OCI-LY7 (cell line): ENCODE results near the gene MATK. TPM values are rescaled to one million over a fixed set of nuclear protein-coding genes. Genes with fewer than 3 reads are reported as not detected.

Experiments used
- BruUV-seq: library from RNA; stranded (reverse); fragments of 400-500 nt; replicated peaks from 2 replicates; lab custom pipeline; 2021; lab: Mats Ljungman, UMichigan
- CTCF ChIA-PET: fragments of 300-600 bp; sonication (Branson Sonifier 250); formaldehyde crosslinking; loops from one replicate; lab custom pipeline; 2022; ENCODE audit warnings: antibody characterized with exemption; ENCODE audit not compliant: unreplicated experiment; lab: Charles Lee
- POLR2A ChIA-PET: fragments of 300-600 bp; sonication (Branson Sonifier 250); formaldehyde crosslinking; loops from one replicate; lab custom pipeline; 2022; ENCODE audit warnings: antibody characterized with exemption; lab: Charles Lee
- DNase-seq: peaks from one replicate; pipeline ENCODE4 v3.0.0-alpha.2; 2015; ENCODE audit warnings: low spot score
- H2AFZ ChIP-seq: fragments of 200-600 bp; sonication (generic), shearing (Covaris generic); 2 replicates; pipeline ENCODE4 v1.6.1; 2014; ENCODE audit warnings: mild to moderate bottlenecking, antibody characterized with exemption, low read length, moderate library complexity
- H3K27ac ChIP-seq: fragments of 200-600 bp; sonication (generic); 2 replicates; pipeline ENCODE4 v1.5.1; 2014; ENCODE audit warnings: mixed run types, low read depth, mild to moderate bottlenecking, moderate library complexity, low read length, inconsistent platforms; ENCODE audit not compliant: poor library complexity, severe bottlenecking
- H3K36me3 ChIP-seq: fragments of 200-600 bp; sonication (generic); 2 replicates; pipeline ENCODE4 v1.6.1; 2014; ENCODE audit warnings: mild to moderate bottlenecking, antibody characterized with exemption, low read length, moderate library complexity, mixed read lengths; ENCODE audit not compliant: insufficient read depth
- H3K4me1 ChIP-seq: fragments of 200-600 bp; sonication (generic); 2 replicates; pipeline ENCODE4 v1.5.1; 2014; ENCODE audit warnings: mild to moderate bottlenecking, low read length; ENCODE audit not compliant: insufficient read depth, poor library complexity, severe bottlenecking
- H3K4me2 ChIP-seq: fragments of 200-600 bp; sonication (generic); 2 replicates; pipeline ENCODE4 v1.6.1; 2014; ENCODE audit warnings: mild to moderate bottlenecking, low read length
- H3K4me3 ChIP-seq: fragments of 200-600 bp; sonication (generic); 2 replicates; pipeline ENCODE4 v1.5.1; 2014; ENCODE audit warnings: mild to moderate bottlenecking, low read depth, low read length; ENCODE audit not compliant: poor library complexity, severe bottlenecking
- H3K79me2 ChIP-seq: fragments of 200-600 bp; sonication (generic); 2 replicates; pipeline ENCODE4 v1.6.1; 2016; ENCODE audit warnings: low read depth, mild to moderate bottlenecking, low read length, moderate library complexity, mixed read lengths; ENCODE audit not compliant: insufficient read depth
- H3K9me2 ChIP-seq: fragments of 200-600 bp; sonication (generic); 2 replicates; pipeline ENCODE4 v1.6.1; 2016; ENCODE audit warnings: mild to moderate bottlenecking, low read length, mixed read lengths; ENCODE audit not compliant: insufficient read depth
- H3K9me3 ChIP-seq: fragments of 200-600 bp; sonication (generic); 2 replicates; pipeline ENCODE4 v1.6.1; 2014; ENCODE audit warnings: mild to moderate bottlenecking, mixed run types, low read length, mixed read lengths
- H4K20me1 ChIP-seq: fragments of 200-600 bp; sonication (generic); 2 replicates; pipeline ENCODE4 v1.6.1; 2014; ENCODE audit warnings: mild to moderate bottlenecking, antibody characterized with exemption, low read length, moderate library complexity, mixed read lengths; ENCODE audit not compliant: insufficient read depth
- EZH2phosphoT487 ChIP-seq: fragments of 200-600 bp; sonication (generic); IDR thresholded peaks from 2 replicates; pipeline ENCODE4 v1.6.1; 2018; ENCODE audit warnings: low read depth, borderline replicate concordance, mild to moderate bottlenecking, mixed run types, antibody characterized with exemption, low read length, moderate library complexity, mixed read lengths
- intact Hi-C: fragments of 100-400 bp; cut with micrococcal nuclease; formaldehyde crosslinking; loops from one replicate; pipeline ENCODE4 v1.10.0; 2022; ENCODE audit not compliant: unreplicated experiment
- total RNA-seq, 2 experiments: library from RNA; depleted of rRNA in 1 of 2; stranded (reverse); fragments of >200 nt in 1 of 2; shearing (Covaris generic) in 1 of 2; gene quantifications; 2 replicates each; pipeline ENCODE4 v1.2.3, GENCODE V29; 2014 to 2022
- TF ChIP-seq, protein P1 (sequence below): fragments of 200-600 bp; sonication (generic); conservative IDR thresholded peaks from 2 replicates; pipeline ENCODE4 v1.5.1; 2014; ENCODE audit warnings: mild to moderate bottlenecking, antibody characterized with exemption, low read length, moderate library complexity, mixed read lengths

The MATK gene
- total RNA-seq, 2 experiments from 2014 or later, result not detected

DNA sequence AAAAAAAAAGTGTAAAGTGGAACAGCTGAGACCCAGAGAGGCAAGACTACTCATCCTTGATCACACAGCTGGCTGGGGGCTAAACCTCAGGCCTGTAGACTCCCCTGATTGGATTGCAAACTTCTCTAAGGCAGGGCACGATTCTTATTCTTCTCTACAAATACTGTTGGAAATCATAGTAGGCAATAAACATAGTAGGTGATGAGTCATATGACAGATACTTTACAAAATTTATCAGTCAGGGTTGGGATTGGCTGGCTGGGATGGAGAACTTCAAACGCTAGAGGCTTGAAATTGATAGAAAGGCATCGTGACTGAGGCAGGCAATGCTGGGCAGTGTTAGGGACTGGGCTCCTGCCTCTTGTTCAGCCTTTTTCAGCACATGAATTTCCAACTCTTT, 5.9 kb upstream of the MATK start:
- CTCF ChIA-PET, result no interaction called here
- Histone ChIP-seq H3K27ac (no peak overlapping the region), H3K4me2 (no peak overlapping the region), H3K9me3 (no peaks in the 10 kb centered on the region), H3K36me3 (no peaks in the 10 kb centered on the region), H3K4me1 (no peaks in the 10 kb centered on the region), H3K9me2 (no peaks in the 10 kb centered on the region), H3K4me3 (no peak overlapping the region), H4K20me1 (no peaks in the 10 kb centered on the region), H2AFZ (no peak overlapping the region), H3K79me2 (no peaks in the 10 kb centered on the region)
- no peak for TF ChIP-seq EZH2phosphoT487
- TF ChIP-seq, protein P1, sequence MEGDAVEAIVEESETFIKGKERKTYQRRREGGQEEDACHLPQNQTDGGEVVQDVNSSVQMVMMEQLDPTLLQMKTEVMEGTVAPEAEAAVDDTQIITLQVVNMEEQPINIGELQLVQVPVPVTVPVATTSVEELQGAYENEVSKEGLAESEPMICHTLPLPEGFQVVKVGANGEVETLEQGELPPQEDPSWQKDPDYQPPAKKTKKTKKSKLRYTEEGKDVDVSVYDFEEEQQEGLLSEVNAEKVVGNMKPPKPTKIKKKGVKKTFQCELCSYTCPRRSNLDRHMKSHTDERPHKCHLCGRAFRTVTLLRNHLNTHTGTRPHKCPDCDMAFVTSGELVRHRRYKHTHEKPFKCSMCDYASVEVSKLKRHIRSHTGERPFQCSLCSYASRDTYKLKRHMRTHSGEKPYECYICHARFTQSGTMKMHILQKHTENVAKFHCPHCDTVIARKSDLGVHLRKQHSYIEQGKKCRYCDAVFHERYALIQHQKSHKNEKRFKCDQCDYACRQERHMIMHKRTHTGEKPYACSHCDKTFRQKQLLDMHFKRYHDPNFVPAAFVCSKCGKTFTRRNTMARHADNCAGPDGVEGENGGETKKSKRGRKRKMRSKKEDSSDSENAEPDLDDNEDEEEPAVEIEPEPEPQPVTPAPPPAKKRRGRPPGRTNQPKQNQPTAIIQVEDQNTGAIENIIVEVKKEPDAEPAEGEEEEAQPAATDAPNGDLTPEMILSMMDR, result no peak
- no TSS peak for BruUV-seq
- no peak for DNase-seq
- POLR2A ChIA-PET, result no interaction called here
- intact Hi-C loops, result no loop called here

DNA sequence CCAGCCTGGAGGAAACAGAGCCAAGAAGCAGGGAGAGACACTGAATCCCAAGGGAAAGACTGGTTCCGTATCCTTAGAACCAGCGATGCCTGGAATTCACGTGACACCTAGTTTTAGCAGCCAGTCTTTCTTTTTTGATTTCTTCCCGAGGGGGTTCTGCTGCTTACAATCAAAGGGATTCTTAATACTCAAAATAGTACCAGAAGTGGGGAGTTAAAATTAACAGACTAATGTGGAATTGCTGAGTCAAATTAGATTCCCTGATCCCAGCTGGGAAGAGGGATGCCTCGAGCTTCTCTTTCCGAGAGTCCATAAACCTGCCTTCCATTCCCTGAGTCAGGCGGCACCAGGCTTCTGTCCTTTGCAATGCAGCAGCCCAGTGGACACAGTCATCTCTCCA, 4.8 kb upstream of the MATK start:
- no peaks in the 10 kb centered on the region for H3K9me2 ChIP-seq
- H3K79me2 ChIP-seq, result no peaks in the 10 kb centered on the region
- no peaks in the 10 kb centered on the region for H3K36me3 ChIP-seq
- no peak overlapping the region for H3K27ac ChIP-seq
- no peak overlapping the region for H3K4me3 ChIP-seq
- no peak overlapping the region for H3K4me2 ChIP-seq
- no peak for TF ChIP-seq EZH2phosphoT487
- TF ChIP-seq, protein P1, result no peak
- intact Hi-C loops, result no loop called here
- H3K4me1 ChIP-seq, result no peaks in the 10 kb centered on the region
- ChIA-PET CTCF (no interaction called here), POLR2A (no interaction called here)
- DNase-seq, result no peak
- H4K20me1 ChIP-seq, result no peaks in the 10 kb centered on the region
- H3K9me3 ChIP-seq, result no peaks in the 10 kb centered on the region
- BruUV-seq, result no TSS peak
- no peak overlapping the region for H2AFZ ChIP-seq

DNA sequence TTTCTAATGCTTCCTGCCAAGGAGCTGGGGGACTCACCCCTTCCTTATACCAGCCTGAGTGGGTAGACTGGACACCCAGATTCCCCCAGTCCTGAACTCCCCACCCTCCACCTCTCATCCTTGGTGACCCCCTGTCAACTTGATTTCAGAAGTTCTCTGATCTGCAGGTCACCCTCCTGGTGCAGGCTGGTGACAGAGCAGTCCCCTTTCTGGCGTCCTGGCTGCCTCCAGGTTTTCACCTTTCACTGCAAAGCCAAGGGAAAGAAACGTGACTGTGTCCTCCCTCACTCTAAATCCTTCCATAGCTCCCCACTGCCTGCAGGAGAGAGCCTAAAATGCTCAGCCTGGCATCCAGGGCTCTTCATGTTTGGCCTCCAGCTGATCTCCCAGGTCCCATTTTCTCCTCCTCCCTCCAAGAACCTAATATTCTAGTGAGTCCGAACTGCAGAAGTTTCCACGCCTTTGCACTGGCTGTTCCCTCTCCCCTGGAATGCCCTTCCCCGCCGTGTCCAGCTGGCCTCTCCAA, 4.1 kb upstream of the MATK start:
- H3K9me3 ChIP-seq, result no peaks in the 10 kb centered on the region
- H2AFZ ChIP-seq, result no peak overlapping the region
- no peak overlapping the region for H3K4me3 ChIP-seq
- no peak for TF ChIP-seq EZH2phosphoT487
- TF ChIP-seq, protein P1, result no peak
- intact Hi-C loops, result no loop called here
- H3K79me2 ChIP-seq, result no peaks in the 10 kb centered on the region
- ChIA-PET CTCF (no interaction called here), POLR2A (no interaction called here)
- H3K27ac ChIP-seq, result no peak overlapping the region
- no peaks in the 10 kb centered on the region for H3K36me3 ChIP-seq
- no peak for DNase-seq
- no peak overlapping the region for H3K4me2 ChIP-seq
- no TSS peak for BruUV-seq
- H3K4me1 ChIP-seq, result no peaks in the 10 kb centered on the region
- H4K20me1 ChIP-seq, result no peaks in the 10 kb centered on the region
- no peaks in the 10 kb centered on the region for H3K9me2 ChIP-seq
